GM12878 (cell line): Measurements from ENCODE around the gene NUP62. TPM values are rescaled to one million over a fixed set of nuclear protein-coding genes. Genes with fewer than 3 reads are reported as not detected.
A peak's percentile ranks its signal among the peaks of the same experiment; 100 is the strongest.

Experiments
- ATAC-seq: fragments of 200-7000 bp; cut with Tn5 transposase; 3 replicates; pipeline ENCODE4 v1.9.1; 2020; ENCODE audit warnings: mild to moderate bottlenecking, moderate library complexity
- BruUV-seq: library from RNA; stranded (reverse); fragments of 400-500 nt; replicated peaks from 2 replicates; lab custom pipeline; 2021; lab: Mats Ljungman, UMichigan
- CTCF ChIA-PET: fragments of 300-600 bp; sonication (Branson Sonifier 250); formaldehyde crosslinking; extraction: SDS; loops from one replicate; lab custom pipeline; 2021; ENCODE audit warnings: inconsistent platforms; lab: Yijun Ruan, JAX
- POLR2A ChIA-PET: fragments of 350-600 bp; formaldehyde crosslinking; extraction: SDS; loops from one replicate; lab custom pipeline; 2021; ENCODE audit warnings: inconsistent platforms; lab: Charles Lee
- RAD21 ChIA-PET: fragments of 300-600 bp; sonication (Branson Sonifier 250); formaldehyde crosslinking; loops from one replicate; lab custom pipeline; 2023; ENCODE audit warnings: antibody characterized with exemption; ENCODE audit not compliant: unreplicated experiment; lab: Charles Lee
- SMC1A ChIA-PET: fragments of 300-600 bp; sonication (Branson Sonifier 250); formaldehyde crosslinking; loops from one replicate; lab custom pipeline; 2023; ENCODE audit not compliant: unreplicated experiment, uncharacterized antibody; lab: Charles Lee
- DNase-seq: peaks from one replicate; pipeline ENCODE4 v3.0.0-alpha.2; 2011; ENCODE audit warnings: low read depth, low spot score
- FAIRE-seq: peaks from 3 replicates; lab custom pipeline; 2011; peaks lifted over from hg19 to GRCh38; lab: Jason Lieb, UNC
- H2AFZ ChIP-seq: 2 replicates; pipeline ENCODE4 v1.6.0; 2011; ENCODE audit warnings: low read depth, low read length, control low read depth; ENCODE audit not compliant: control insufficient read depth
- H3K27ac ChIP-seq: 2 replicates; pipeline ENCODE4 v1.5.1; 2011; ENCODE audit warnings: control low read depth; ENCODE audit not compliant: control insufficient read depth, insufficient read depth
- H3K27me3 ChIP-seq, 2 experiments: replicated peaks in 1 of 2; 2 replicates each; pipeline versions ENCODE4 v1.6.0 to v1.6.1; 2011; ENCODE audit warnings: low read length in 1 of 2; ENCODE audit not compliant: control insufficient read depth in 2 of 2, insufficient read depth in 2 of 2
- H3K36me3 ChIP-seq, 2 experiments: 2 replicates each; pipeline ENCODE4 v1.5.1; 2011; ENCODE audit warnings: low read length in 1 of 2; ENCODE audit not compliant: control insufficient read depth in 2 of 2, insufficient read depth in 2 of 2
- H3K4me1 ChIP-seq: 2 replicates; pipeline ENCODE4 v1.6.1; 2011; ENCODE audit warnings: mild to moderate bottlenecking, low read length, moderate library complexity, mixed read lengths; ENCODE audit not compliant: control insufficient read depth, insufficient read depth
- H3K4me2 ChIP-seq: 2 replicates; pipeline ENCODE4 v1.6.0; 2011; ENCODE audit warnings: control low read depth; ENCODE audit not compliant: control insufficient read depth, insufficient read depth
- H3K4me3 ChIP-seq: fragments of 200-600 bp; sonication (generic); 2 replicates; pipeline ENCODE4 v1.5.1; 2016
- H3K79me2 ChIP-seq: 2 replicates; pipeline ENCODE4 v1.6.0; 2011; ENCODE audit warnings: low read length; ENCODE audit not compliant: control insufficient read depth, insufficient read depth
- H3K9ac ChIP-seq: 2 replicates; pipeline ENCODE4 v1.8.0; 2011; ENCODE audit warnings: low read length, control low read depth, mixed read lengths; ENCODE audit not compliant: control insufficient read depth, insufficient read depth
- H3K9me3 ChIP-seq: replicated peaks from 3 replicates; pipeline ENCODE4 v1.5.1; 2011; ENCODE audit warnings: mild to moderate bottlenecking, low read length; ENCODE audit not compliant: control insufficient read depth, insufficient read depth
- H4K20me1 ChIP-seq: 2 replicates; pipeline ENCODE4 v1.6.0; 2011; ENCODE audit not compliant: control insufficient read depth, insufficient read depth
- CHD1 ChIP-seq: IDR thresholded peaks from 2 replicates; pipeline ENCODE4 v1.6.1; 2012; ENCODE audit warnings: low read depth, low read length, improper control_type of control experiment
- CHD2 ChIP-seq: IDR thresholded peaks from 2 replicates; pipeline ENCODE4 v1.6.1; 2011; ENCODE audit warnings: low read depth, low read length, improper control_type of control experiment, borderline replicate concordance
- GATAD2B ChIP-seq: fragments of 450-650 bp; conservative IDR thresholded peaks from 2 replicates; pipeline ENCODE4 v1.6.1; 2017; ENCODE audit warnings: low read depth, mild to moderate bottlenecking, moderate library complexity
- LARP7 ChIP-seq: fragments of 450-650 bp; IDR thresholded peaks from 2 replicates; pipeline ENCODE4 v1.6.1; 2017; ENCODE audit warnings: mild to moderate bottlenecking
- NR2C1 ChIP-seq: fragments of 450-650 bp; IDR thresholded peaks from 2 replicates; pipeline ENCODE4 v1.6.1; 2017; ENCODE audit warnings: antibody characterized with exemption, mild to moderate bottlenecking, moderate library complexity
- POU2F2 ChIP-seq: IDR thresholded peaks from 3 replicates; pipeline ENCODE4 v1.6.1; 2011; ENCODE audit warnings: low read depth, mild to moderate bottlenecking, low read length, borderline replicate concordance
- TCF12 ChIP-seq: IDR thresholded peaks from 2 replicates; pipeline ENCODE4 v1.6.1; 2011; ENCODE audit warnings: low read depth, mild to moderate bottlenecking, low read length
- YBX1 ChIP-seq: fragments of 450-650 bp; IDR thresholded peaks from 2 replicates; pipeline ENCODE4 v1.6.1; 2016; ENCODE audit warnings: antibody characterized with exemption
- WGBS: methylation state at CpG from one replicate; pipeline ENCODE4 v1.1.6; 2016; ENCODE audit warnings: low lambda C conversion rate; ENCODE audit not compliant: insufficient replicate concordance, insufficient coverage; ENCODE audit errors: missing lambda C conversion rate; 5-methylcytosine and 5-hydroxymethylcytosine counted together
- in situ Hi-C: fragments of 300-500 bp; cut with MboI; formaldehyde crosslinking; loops from 9 replicates; pipeline ENCODE4 v1.14.3; 2018; ENCODE audit warnings: mixed read lengths
- intact Hi-C: fragments of 100-400 bp; cut with micrococcal nuclease; formaldehyde crosslinking; loops from one replicate; pipeline ENCODE4 v1.14.2; 2022; ENCODE audit not compliant: unreplicated experiment
- polyA plus RNA-seq, 11 experiments: library from polyadenylated mRNA; depleted of rRNA in 4 of 11; unstranded in 6 of 11; stranded (reverse) in 5 of 11; fragments of >200 nt; fragmentation: Nextera tagmentation in 4 of 11; fragmentation: Illumina TruSeq in 1 of 11; extraction: Ambion mirVana in 4 of 11; extraction: Trizol in 1 of 11; gene quantifications; 1 replicate in 1 of 11; 2 replicates in 10 of 11; pipeline versions ENCODE4 v1.2.1 to v1.2.3, GENCODE V29; 2011 to 2016; ENCODE audit warnings: inconsistent platforms in 2 of 11, missing spikeins in 2 of 11, low read depth in 1 of 11
- total RNA-seq, 4 experiments: library from RNA; depleted of rRNA in 3 of 4; stranded (reverse); fragments of >200 nt in 3 of 4; fragmentation: Illumina TruSeq in 1 of 4; extraction: Trizol in 1 of 4; gene quantifications; 2 replicates each; pipeline versions ENCODE4 v1.2.1 to v1.2.3, GENCODE V29; 2013 to 2021
- TF ChIP-seq, protein P1 (sequence below): IDR thresholded peaks from 2 replicates; pipeline ENCODE4 v1.6.1; 2011; ENCODE audit warnings: borderline replicate concordance, low read depth, mild to moderate bottlenecking, moderate library complexity, low read length; ENCODE audit not compliant: insufficient read depth, poor library complexity, severe bottlenecking
- TF ChIP-seq, protein P2 (sequence below): IDR thresholded peaks from 2 replicates; pipeline ENCODE4 v1.6.1; 2011; ENCODE audit warnings: low read depth, mild to moderate bottlenecking, low read length, moderate library complexity, borderline replicate concordance; ENCODE audit errors: extremely low read depth

Gene NUP62
- total and polyA plus RNA-seq, 10 of the 15 experiments (the other 5 are each of a cell fraction or from before 2014, with no cell fraction given), result 19.5 to 110 (median 66.9) TPM

DNA sequence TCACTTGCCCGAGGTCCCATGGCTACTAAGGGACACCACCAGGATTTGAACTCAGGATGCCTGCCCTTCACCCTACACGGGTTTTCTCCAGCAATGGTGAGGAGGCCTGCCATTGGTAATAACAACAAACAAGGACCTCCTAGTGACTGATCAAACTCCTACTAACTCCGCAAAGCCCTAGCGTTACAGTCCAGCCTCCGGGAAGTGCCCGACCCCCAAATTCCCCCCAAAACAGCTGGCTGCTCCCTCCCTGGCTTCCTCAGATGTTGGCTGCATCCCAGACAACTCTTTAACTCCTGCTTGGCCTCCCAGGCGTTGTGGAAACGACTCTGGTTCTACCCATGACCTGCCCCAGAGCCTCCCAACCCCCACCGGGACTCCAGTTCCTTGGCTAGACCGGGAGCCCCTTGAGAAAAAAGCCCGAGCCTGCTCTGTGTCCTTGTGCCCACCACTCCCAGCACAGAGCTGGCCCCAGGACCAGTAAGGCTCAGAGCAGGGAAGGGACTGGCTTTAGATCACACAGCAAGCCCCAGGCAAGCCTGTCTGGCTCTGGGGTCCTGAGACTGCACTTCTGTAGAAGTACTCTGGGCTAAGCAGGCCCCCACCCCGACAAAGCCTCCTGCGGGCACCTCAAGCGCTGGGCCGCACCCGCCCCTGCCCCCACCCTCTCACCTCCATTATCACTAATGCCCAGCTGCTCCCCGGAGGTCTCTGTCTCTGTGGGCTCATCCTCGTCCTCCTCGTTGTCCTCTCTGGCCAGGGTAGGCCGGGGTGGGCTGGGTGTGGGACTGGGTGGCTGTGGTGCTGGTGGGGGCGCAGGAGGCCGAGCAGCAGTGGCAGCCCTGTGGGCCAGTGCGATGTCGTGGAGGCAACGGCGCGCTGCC is 56.8 kb downstream of the NUP62 start:
- in situ Hi-C loops, result no loop called here
- FAIRE-seq, result no peak
- BruUV-seq, result no TSS peak
- peaks cover 31% of the 10 kb centered on the region for H3K4me1 ChIP-seq
- H3K79me2 ChIP-seq, result peaks cover 21% of the 10 kb centered on the region
- H3K4me2 ChIP-seq, result no peak overlapping the region; the same call in 1 of the 2 replicates
- TF ChIP-seq, protein P1, sequence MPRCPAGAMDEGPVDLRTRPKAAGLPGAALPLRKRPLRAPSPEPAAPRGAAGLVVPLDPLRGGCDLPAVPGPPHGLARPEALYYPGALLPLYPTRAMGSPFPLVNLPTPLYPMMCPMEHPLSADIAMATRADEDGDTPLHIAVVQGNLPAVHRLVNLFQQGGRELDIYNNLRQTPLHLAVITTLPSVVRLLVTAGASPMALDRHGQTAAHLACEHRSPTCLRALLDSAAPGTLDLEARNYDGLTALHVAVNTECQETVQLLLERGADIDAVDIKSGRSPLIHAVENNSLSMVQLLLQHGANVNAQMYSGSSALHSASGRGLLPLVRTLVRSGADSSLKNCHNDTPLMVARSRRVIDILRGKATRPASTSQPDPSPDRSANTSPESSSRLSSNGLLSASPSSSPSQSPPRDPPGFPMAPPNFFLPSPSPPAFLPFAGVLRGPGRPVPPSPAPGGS, result no peak
- ChIA-PET SMC1A (no interaction called here), CTCF (no interaction called here), POLR2A (interaction anchor here (0.9 kb wide), 1 partner anchor 19 kb away, joined by 3 read pairs; no protein-coding TSS in a partner anchor), RAD21 (no interaction called here)
- DNase-seq, result no peak
- 84% methylated on average over 27 of the region's 27 CpGs for WGBS
- H3K27ac ChIP-seq, result 0 out of 2 replicates have a peak overlapping the region, but pooled peaks have one; percentile 2
- H2AFZ ChIP-seq, result no peak overlapping the region
- intact Hi-C loops, result loop anchor here (5.0 kb wide), 1 partner anchor 385 kb away; the partner anchor contains the start of gene RPL13A
- H3K9me3 ChIP-seq, result no peaks in the 10 kb centered on the region
- ATAC-seq, result no peak
- H3K36me3 ChIP-seq, result no peaks in the 10 kb centered on the region; a peak in 1 of 4 replicates
- H3K9ac ChIP-seq, result no peak overlapping the region
- no peaks in the 10 kb centered on the region for H4K20me1 ChIP-seq
- H3K4me3 ChIP-seq, result no peak overlapping the region
- no peaks in the 10 kb centered on the region for H3K27me3 ChIP-seq

DNA sequence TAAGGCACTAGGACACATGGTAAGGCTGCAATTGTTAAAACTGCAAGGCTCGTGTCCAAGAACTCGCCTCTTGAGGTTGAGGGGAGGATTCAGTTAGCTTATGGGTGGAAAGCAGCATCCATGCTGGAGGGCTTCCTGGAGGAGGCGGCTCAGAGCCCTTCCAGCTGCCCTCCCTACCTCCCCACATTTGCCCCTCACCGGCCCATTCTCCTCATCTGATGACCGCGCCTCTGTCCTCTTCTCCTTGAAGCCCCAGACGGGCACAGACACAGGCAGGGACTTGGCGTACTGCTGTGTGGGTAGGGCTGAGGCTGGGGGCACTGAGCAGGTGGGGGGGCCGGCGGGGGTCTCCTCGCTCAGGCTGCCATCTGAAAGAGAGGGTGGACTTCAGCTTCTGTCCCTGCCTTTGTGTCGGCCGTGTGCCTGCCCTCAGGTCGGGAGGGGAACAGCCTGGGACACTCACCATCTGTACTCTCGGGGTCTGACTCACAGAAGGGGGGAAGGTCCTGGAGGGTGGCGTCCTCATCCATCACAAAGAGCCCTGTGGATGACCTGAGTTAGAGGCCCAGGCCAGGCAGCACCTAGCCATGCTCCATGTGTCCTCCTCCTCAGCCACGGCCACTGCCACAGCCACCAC is 57.8 kb downstream of the NUP62 start:
- Histone ChIP-seq H3K27ac (no peak overlapping the region), H3K9ac (no peak overlapping the region), H3K36me3 (no peaks in the 10 kb centered on the region; a peak in 1 of 4 replicates), H3K4me1 (peaks cover 31% of the 10 kb centered on the region), H3K9me3 (no peaks in the 10 kb centered on the region), H2AFZ (no peak overlapping the region), H4K20me1 (no peaks in the 10 kb centered on the region), H3K27me3 (no peaks in the 10 kb centered on the region), H3K4me3 (no peak overlapping the region), H3K79me2 (peaks cover 27% of the 10 kb centered on the region), H3K4me2 (no peak overlapping the region)
- POLR2A ChIA-PET, result interaction anchor here (0.9 kb wide), 1 partner anchor 20 kb away, joined by 3 read pairs; no protein-coding TSS in a partner anchor
- BruUV-seq, result no TSS peak
- no peak for FAIRE-seq
- in situ Hi-C loops (no loop called here), intact Hi-C loops (loop anchor here (5.0 kb wide), 1 partner anchor 384 kb away; the partner anchor contains the start of gene RPL13A)
- SMC1A ChIA-PET, result no interaction called here
- ATAC-seq, result no peak
- WGBS, result 82% methylated on average over 16 of the region's 17 CpGs
- RAD21 ChIA-PET, result no interaction called here
- DNase-seq, result no peak
- CTCF ChIA-PET, result no interaction called here
- TF ChIP-seq YBX1, result no peak
- no peak for TF ChIP-seq POU2F2
- TF ChIP-seq GATAD2B, result no peak
- no peak for TF ChIP-seq CHD1
- no peak for TF ChIP-seq TCF12
- no peak for TF ChIP-seq LARP7
- TF ChIP-seq CHD2, result no peak
- TF ChIP-seq, protein P2, sequence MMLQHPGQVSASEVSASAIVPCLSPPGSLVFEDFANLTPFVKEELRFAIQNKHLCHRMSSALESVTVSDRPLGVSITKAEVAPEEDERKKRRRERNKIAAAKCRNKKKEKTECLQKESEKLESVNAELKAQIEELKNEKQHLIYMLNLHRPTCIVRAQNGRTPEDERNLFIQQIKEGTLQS, result no peak
- no peak for TF ChIP-seq NR2C1
